Stomach (tissue), 19 donors: ENCODE measurements around the gene PNMA8A. TPM values are rescaled to one million over a fixed set of nuclear protein-coding genes. Genes with fewer than 3 reads are reported as not detected.
A peak's percentile ranks its signal among the peaks of the same experiment; 100 is the strongest.

ENCODE experiments used
- DNase-seq, 2 donors: peaks; one replicate each; pipeline versions ENCODE4 v3.0.0 to v3.0.0-alpha.2; 2013 to 2019
- H3K27ac ChIP-seq, 5 donors: fragments of 200-600 bp in 4 of 5; sonication (generic) in 4 of 5; one replicate each; pipeline ENCODE4 v1.5.1; 2013 to 2019; ENCODE audit warnings: mild to moderate bottlenecking in 1 of 5, moderate library complexity in 1 of 5
- H3K27me3 ChIP-seq, 3 donors: fragments of 200-600 bp; sonication (generic); one replicate each; pipeline ENCODE4 v1.5.1; 2017 to 2019; ENCODE audit warnings: mixed run types in 1 of 3
- H3K36me3 ChIP-seq, 4 donors: fragments of 200-600 bp; sonication (generic); 1 replicate in 3 of 4; 2 replicates in 1 of 4; pipeline ENCODE4 v1.5.1; 2016 to 2019
- H3K4me1 ChIP-seq, 4 donors: fragments of 200-600 bp; sonication (generic); one replicate each; pipeline ENCODE4 v1.5.1; 2016 to 2019
- H3K4me3 ChIP-seq, 4 donors: fragments of 200-600 bp; sonication (generic) in 3 of 4; one replicate each; pipeline ENCODE4 v1.5.1; 2016 to 2019; ENCODE audit warnings: mild to moderate bottlenecking in 1 of 4
- H3K9me3 ChIP-seq, 4 donors: fragments of 200-600 bp; sonication (generic); one replicate each; pipeline ENCODE4 v1.5.1; 2016 to 2019
- EP300 ChIP-seq: sonication (generic); formaldehyde crosslinking; IDR thresholded peaks from one replicate; pipeline ENCODE4 v1.6.1; 2017; ENCODE audit warnings: antibody characterized with exemption
- POLR2A ChIP-seq, 4 donors: fragments of 450-650 bp; IDR thresholded peaks; one replicate each; pipeline ENCODE4 v1.6.1; 2016; ENCODE audit warnings: antibody characterized with exemption in 4 of 4, control low read depth in 2 of 4, mild to moderate bottlenecking in 1 of 4, moderate library complexity in 1 of 4
- POLR2AphosphoS5 ChIP-seq, 3 donors: sonication (generic); formaldehyde crosslinking; IDR thresholded peaks; one replicate each; pipeline ENCODE4 v1.6.1; 2016; ENCODE audit warnings: antibody characterized with exemption in 3 of 3
- WGBS, 5 donors: extraction: QIAGEN DNeasy Blood & Tissue Kit in 3 of 5; methylation state at CpG; one replicate each; pipeline versions ENCODE4 v1.1.5 to v1.1.7; 2013 to 2018; 5-methylcytosine and 5-hydroxymethylcytosine counted together
- intact Hi-C: fragments of 100-400 bp; cut with DNase I; formaldehyde crosslinking; loops from one replicate; pipeline ENCODE4 v1.15.1; 2023; ENCODE audit warnings: low total_unique reads
- long read RNA-seq, 10 donors: transcript quantifications; one replicate each; lab custom pipeline, GENCODE V29; 2026
- polyA plus RNA-seq, 3 donors: library from polyadenylated mRNA; stranded (reverse); fragments of 200-250 nt; gene quantifications; one replicate each; pipeline ENCODE4 v1.2.3, GENCODE V29; 2013
- total RNA-seq, 5 donors: library from RNA; depleted of rRNA; stranded (reverse); fragments of >200 nt; gene quantifications; one replicate each; pipeline versions ENCODE4 v1.1.0 to v1.2.3, GENCODE V29; 2014 to 2016
- TF ChIP-seq, protein P1 (sequence below), 7 experiments: fragments of 450-650 bp in 4 of 7; fragments of 200-600 bp in 3 of 7; sonication (generic) in 3 of 7; IDR thresholded peaks; one replicate each; pipeline ENCODE4 v1.5.1; 2016 to 2019; ENCODE audit warnings: antibody characterized with exemption in 7 of 7, control low read depth in 2 of 7, mild to moderate bottlenecking in 1 of 7
- donor health status: healthy with polysubstance abuse.
- donor health status: Bipolar disorder and iron deficiency.
- donor health status: healthy.

Gene PNMA8A
- total RNA-seq = 1 to 10 TPM in 2 of 5 donors, under 1 TPM in 1, not detected in 2; 0.43 to 4.8 (median 3.1) TPM
- polyA plus RNA-seq = 1 to 10 TPM; 1.1 to 1.5 (median 1.3) TPM
- long read RNA-seq, donor 1 = 0 reads
- long read RNA-seq, donor 2, transcript PNMA8A-201 (3 exons, 3,689 nt) = major isoform, 5 of 6 reads
- long read RNA-seq, donor 2, partial matches to known transcripts = 0 of 6 reads
- long read RNA-seq, donor 2, other reads (novel, unspliced or antisense) = 0 of 6 reads
- long read RNA-seq, donor 3, partial matches to known transcripts = 0 of 2 reads
- long read RNA-seq, donor 3, other reads (novel, unspliced or antisense) = 0 of 2 reads
- long read RNA-seq, donor 4, partial matches to known transcripts = 0 of 2 reads
- long read RNA-seq, donor 4, other reads (novel, unspliced or antisense) = 0 of 2 reads
- long read RNA-seq, donor 5, transcript PNMA8A-201 (3 exons, 3,689 nt) = major isoform, 6 of 6 reads
- long read RNA-seq, donor 5, partial matches to known transcripts = 0 of 6 reads
- long read RNA-seq, donor 5, other reads (novel, unspliced or antisense) = 0 of 6 reads
- long read RNA-seq, donor 6, transcript PNMA8A-201 (3 exons, 3,689 nt) = major isoform, 11 of 11 reads
- long read RNA-seq, donor 6, partial matches to known transcripts = 0 of 11 reads
- long read RNA-seq, donor 6, other reads (novel, unspliced or antisense) = 0 of 11 reads
- long read RNA-seq, donor 7, partial matches to known transcripts = 8 of 12 reads
- long read RNA-seq, donor 7, other reads (novel, unspliced or antisense) = 0 of 12 reads
- long read RNA-seq, donor 8, partial matches to known transcripts = 0 of 1 reads
- long read RNA-seq, donor 8, other reads (novel, unspliced or antisense) = 0 of 1 reads
- long read RNA-seq, donor 9, partial matches to known transcripts = 0 of 2 reads
- long read RNA-seq, donor 9, other reads (novel, unspliced or antisense) = 0 of 2 reads
- long read RNA-seq, donor 10, partial matches to known transcripts = 0 of 2 reads
- long read RNA-seq, donor 10, other reads (novel, unspliced or antisense) = 0 of 2 reads

DNA sequence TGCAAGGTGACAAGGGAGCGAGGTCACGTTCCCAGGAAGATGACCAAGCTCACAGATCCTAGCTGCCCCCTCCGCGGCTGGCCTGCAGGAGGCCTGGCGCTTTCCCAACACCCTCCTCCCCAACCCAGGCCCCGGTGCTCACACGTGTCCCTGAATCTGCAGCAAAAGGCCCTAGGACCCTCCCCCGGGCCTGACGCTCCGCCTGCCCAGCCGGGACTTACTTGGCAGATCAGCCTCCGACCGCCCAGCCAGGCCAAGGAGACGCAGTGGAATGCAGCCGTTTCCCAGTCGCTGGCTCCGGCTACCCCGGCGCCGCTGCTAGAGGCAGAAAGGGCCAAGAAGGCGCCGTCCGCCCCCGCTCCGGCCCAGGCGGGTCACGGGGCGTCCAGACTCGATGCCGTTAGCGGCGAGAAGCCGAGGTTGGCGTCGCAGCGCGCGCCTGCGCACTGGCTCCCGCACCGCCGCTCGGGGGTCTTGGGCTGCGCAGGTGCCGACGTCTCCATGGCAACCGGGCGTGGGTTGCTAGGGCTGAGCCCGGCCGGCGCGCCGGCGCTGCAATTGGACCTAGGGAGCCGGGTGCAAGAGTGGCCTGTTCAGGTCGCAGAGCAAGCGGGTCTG, at the start of gene PNMA8A:
TSS of gene PNMA8A (minus strand) at position 448 of the 618 bp plus-strand sequence. CDS start 528 bp downstream, outside the sequence.
- peak; percentile 44 to 93 for DNase-seq
- TF ChIP-seq POLR2A (IDR thresholded peaks at IDR 0.05) (no peak), POLR2AphosphoS5 (IDR thresholded peaks at IDR 0.05) (no peak)
- TF ChIP-seq, protein P1, sequence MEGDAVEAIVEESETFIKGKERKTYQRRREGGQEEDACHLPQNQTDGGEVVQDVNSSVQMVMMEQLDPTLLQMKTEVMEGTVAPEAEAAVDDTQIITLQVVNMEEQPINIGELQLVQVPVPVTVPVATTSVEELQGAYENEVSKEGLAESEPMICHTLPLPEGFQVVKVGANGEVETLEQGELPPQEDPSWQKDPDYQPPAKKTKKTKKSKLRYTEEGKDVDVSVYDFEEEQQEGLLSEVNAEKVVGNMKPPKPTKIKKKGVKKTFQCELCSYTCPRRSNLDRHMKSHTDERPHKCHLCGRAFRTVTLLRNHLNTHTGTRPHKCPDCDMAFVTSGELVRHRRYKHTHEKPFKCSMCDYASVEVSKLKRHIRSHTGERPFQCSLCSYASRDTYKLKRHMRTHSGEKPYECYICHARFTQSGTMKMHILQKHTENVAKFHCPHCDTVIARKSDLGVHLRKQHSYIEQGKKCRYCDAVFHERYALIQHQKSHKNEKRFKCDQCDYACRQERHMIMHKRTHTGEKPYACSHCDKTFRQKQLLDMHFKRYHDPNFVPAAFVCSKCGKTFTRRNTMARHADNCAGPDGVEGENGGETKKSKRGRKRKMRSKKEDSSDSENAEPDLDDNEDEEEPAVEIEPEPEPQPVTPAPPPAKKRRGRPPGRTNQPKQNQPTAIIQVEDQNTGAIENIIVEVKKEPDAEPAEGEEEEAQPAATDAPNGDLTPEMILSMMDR (IDR thresholded peaks at IDR 0.05) = peak in 1 of 7 experiments; percentile 1
- WGBS, 5 donors = 2 to 8% (median 4%) methylated on average over 10 to 57 of the region's 57 CpGs
- intact Hi-C loops = no loop called here
- Histone ChIP-seq H3K36me3 (no peaks in the 10 kb centered on the region), H3K27ac (peak within 1 kb of the TSS; percentile 18 to 74 (median 60)), H3K4me3 (peak within 1 kb of the TSS; percentile 31 to 46 (median 42)), H3K9me3 (no peaks in the 10 kb centered on the region), H3K4me1 (peaks cover 11 to 19% (median 13%) of the 10 kb centered on the region in 4 donors), H3K27me3 (peaks cover 0 to 47% (median 16%) of the 10 kb centered on the region in 3 donors)

DNA sequence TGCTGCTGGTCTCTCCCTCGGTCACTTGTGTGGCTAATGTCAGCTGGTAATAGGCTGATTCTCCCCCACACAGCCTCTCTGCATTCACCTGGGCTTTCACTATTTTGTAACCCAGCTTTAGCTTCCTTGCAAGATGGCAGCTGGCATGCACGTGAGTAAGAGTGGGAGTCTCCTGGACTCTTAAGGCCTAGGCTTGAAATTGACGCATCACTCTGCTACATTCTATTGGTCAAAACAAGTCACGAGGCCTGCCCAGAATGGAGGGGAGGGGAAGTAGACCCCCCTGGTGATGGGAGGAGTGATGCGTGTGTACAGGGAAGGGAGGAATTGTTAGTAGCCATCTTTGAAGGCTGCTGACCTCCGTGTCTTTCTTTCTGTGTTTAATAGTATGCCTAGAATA, 49.3 kb upstream of the PNMA8A start:
- no peak overlapping the region for H3K27ac ChIP-seq
- WGBS, 5 donors = 82 to 90% (median 87%) methylated on average over 5 to 6 of the region's 6 CpGs
- H3K36me3 ChIP-seq = peaks cover 0 to 8% (median 0%) of the 10 kb centered on the region in 4 donors
- H3K4me3 ChIP-seq = no peak overlapping the region
- H3K9me3 ChIP-seq = no peaks in the 10 kb centered on the region
- peaks cover 0 to 2% (median 0%) of the 10 kb centered on the region in 4 donors for H3K4me1 ChIP-seq
- peaks cover 0 to 1% (median 0%) of the 10 kb centered on the region in 3 donors for H3K27me3 ChIP-seq
- no peak for DNase-seq
- intact Hi-C loops = no loop called here
- TF ChIP-seq, protein P1 (IDR thresholded peaks at IDR 0.05) = no peak
- TF ChIP-seq EP300 (no peak), POLR2A (IDR thresholded peaks at IDR 0.05) (no peak), POLR2AphosphoS5 (IDR thresholded peaks at IDR 0.05) (no peak)

DNA sequence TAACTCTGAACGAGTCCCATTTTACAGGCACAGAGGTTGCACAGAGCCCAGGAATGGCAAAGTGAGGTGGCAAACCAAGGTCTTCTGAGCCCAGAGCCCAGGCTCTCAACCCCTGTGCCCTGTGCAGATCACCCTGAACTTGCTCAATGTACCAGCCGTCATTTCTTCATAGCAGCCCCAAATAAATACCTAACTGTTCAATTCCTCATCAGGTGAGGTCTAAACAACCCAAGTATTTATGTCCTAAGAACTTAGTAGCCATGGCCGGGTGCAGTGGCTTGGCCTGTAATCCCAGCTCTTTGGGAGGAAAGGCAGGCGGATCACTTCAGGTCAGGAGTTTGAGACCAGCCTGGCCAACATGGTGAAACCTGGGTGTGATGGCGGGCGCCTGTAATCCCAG, 46.1 kb upstream of the PNMA8A start:
- peaks cover 0 to 11% (median 7%) of the 10 kb centered on the region in 4 donors for H3K4me1 ChIP-seq
- H3K27ac ChIP-seq = no peak overlapping the region
- peaks cover 0 to 26% (median 0%) of the 10 kb centered on the region in 3 donors for H3K27me3 ChIP-seq
- no peaks in the 10 kb centered on the region for H3K36me3 ChIP-seq
- no peak overlapping the region for H3K4me3 ChIP-seq
- intact Hi-C loops = no loop called here
- 93 to 95% (median 94%) methylated on average over 5 to 6 of the region's 6 CpGs for WGBS, 5 donors
- no peaks in the 10 kb centered on the region for H3K9me3 ChIP-seq
- TF ChIP-seq, protein P1 (IDR thresholded peaks at IDR 0.05) = no peak
- TF ChIP-seq POLR2A (IDR thresholded peaks at IDR 0.05) (no peak), POLR2AphosphoS5 (IDR thresholded peaks at IDR 0.05) (no peak), EP300 (no peak)
- no peak for DNase-seq
